COLO668 (cell line): Measurements from ENCODE around the gene ACER2.

Experiments used
- DNase-seq: peaks from one replicate; lab custom pipeline; 2025; ENCODE audit not compliant: unreplicated experiment; lab: John Stamatoyannopoulos, UW

Gene ACER2

GRCh38 chr9:19451240-19452087 is 42.7 kb downstream of the ACER2 start:
- DNase-seq, result no peak

GRCh38 chr9:19456426-19456825 is 47.6 kb downstream of the ACER2 start:
- DNase-seq, result no peak

- peak; percentile 62 for DNase-seq
Measured at GRCh38 chr9:19456996-19457692, 48.3 kb downstream of the ACER2 start.

- no peak for DNase-seq
Measured at GRCh38 chr9:19457693-19458009, 48.8 kb downstream of the ACER2 start.

GRCh38 chr9:19460243-19460642 is 51.4 kb downstream of the ACER2 start:
- DNase-seq, result no peak

GRCh38 chr9:19461135-19461534 is 52.3 kb downstream of the ACER2 start:
- DNase-seq, result no peak

- no peak for DNase-seq
Measured at GRCh38 chr9:19464061-19464763, 55.4 kb downstream of the ACER2 start.

GRCh38 chr9:19464764-19465585 is 56.2 kb downstream of the ACER2 start:
- peak; percentile 72 for DNase-seq

- DNase-seq, result no peak
Measured at GRCh38 chr9:19465586-19466279, 56.9 kb downstream of the ACER2 start.

GRCh38 chr9:19466280-19466639 is 57.5 kb downstream of the ACER2 start:
- no peak for DNase-seq

GRCh38 chr9:19469271-19469670 is 60.5 kb downstream of the ACER2 start:
- no peak for DNase-seq

GRCh38 chr9:19470567-19470966 is 61.8 kb downstream of the ACER2 start:
- no peak for DNase-seq

- no peak for DNase-seq
Measured at GRCh38 chr9:19470981-19471650, 62.3 kb downstream of the ACER2 start.

GRCh38 chr9:19471737-19472648 is 63.2 kb downstream of the ACER2 start:
- DNase-seq, result peak; percentile 43

- no peak for DNase-seq
Measured at GRCh38 chr9:19473605-19474004, 64.8 kb downstream of the ACER2 start.

- DNase-seq, result peak; percentile 3
Measured at GRCh38 chr9:19479874-19480273, 71.1 kb downstream of the ACER2 start.

- no peak for DNase-seq
Measured at GRCh38 chr9:19480345-19480744, 71.5 kb downstream of the ACER2 start.

- DNase-seq, result no peak
Measured at GRCh38 chr9:19481121-19481870, 72.5 kb downstream of the ACER2 start.
